Measurements from ENCODE around the gene LY6G6D. TPM values are rescaled to one million over a fixed set of nuclear protein-coding genes. Genes with fewer than 3 reads are reported as not detected.
A peak's percentile ranks its signal among the peaks of the same experiment; 100 is the strongest.

Gene LY6G6D
- total and polyA plus RNA-seq, 4 donors = not detected

DNA sequence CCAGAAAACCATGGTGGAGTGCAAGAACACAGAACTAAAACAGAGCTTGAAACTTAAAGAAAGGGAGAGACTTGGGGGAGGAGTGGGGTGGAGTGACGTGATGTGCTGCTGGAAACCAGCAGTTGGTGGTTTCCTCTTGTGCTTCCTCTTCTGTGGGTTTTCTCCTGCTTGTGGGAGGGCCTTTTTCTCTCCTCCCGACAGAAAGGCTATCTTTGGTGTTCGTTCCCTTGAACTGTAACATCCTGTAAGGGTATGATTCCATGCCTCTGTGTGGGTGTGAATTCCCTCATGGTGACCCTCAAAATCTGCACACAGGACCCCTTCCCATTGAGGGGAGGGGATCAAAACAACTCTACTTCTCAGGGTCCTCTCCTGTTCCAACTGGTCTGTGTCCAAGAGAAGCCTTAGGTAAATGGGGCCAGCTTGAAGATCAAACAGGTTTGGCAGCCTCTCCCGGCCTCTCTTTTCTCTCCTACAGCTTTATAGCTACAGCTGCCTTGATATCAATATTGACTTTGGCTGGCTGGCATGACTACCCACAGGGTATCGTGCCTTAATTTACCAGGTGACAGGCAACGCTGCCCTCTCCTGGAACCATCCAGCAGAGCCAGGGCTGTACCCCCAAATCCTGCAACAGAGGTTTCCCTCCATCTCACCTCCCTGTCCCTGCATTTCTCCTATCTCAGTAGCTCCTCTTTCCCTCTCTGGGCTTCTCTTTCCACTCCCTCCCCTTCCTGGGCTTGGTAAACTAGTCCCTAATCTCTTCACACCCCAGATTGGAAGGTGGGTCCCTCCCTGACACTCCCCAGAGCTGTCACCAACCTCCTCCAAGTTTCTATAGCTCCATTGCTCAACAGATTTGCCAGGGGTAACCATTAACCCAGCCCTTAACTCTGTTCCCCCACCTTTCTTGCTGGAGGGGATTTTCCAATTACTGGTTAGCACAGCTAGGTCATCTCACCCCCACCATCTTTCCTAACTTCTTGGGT, 23.1 kb downstream of the LY6G6D start:
- Histone ChIP-seq H3K36me3 (ENCODE audit: control insufficient read depth in 4 of 4, insufficient read depth in 3 of 4, low read depth in 1 of 4, low read length in 3 of 4) (peaks cover 2 to 8% (median 6%) of the 10 kb centered on the region in 4 donors), H3K4me1 (ENCODE audit: control insufficient read depth in 4 of 4, insufficient read depth in 4 of 4, low read length in 3 of 4) (peaks cover 22 to 60% (median 46%) of the 10 kb centered on the region in 4 donors), H3K9ac (ENCODE audit: low read depth in 1 of 2, low read length in 2 of 2) (peak overlapping the region; percentile 3 to 74), H3K9me3 (ENCODE audit: control insufficient read depth in 4 of 4, low read length in 3 of 4) (no peaks in the 10 kb centered on the region), H3K4me3 (ENCODE audit: low read depth in 1 of 3, low read length in 3 of 3) (no peak overlapping the region), H3K27me3 (ENCODE audit: control insufficient read depth in 4 of 4, insufficient read depth in 4 of 4, low read length in 3 of 4) (no peaks in the 10 kb centered on the region), H3K27ac (ENCODE audit: low read depth in 1 of 2, low read length in 2 of 2) (peak overlapping the region; percentile 85 to 90)
- TF ChIP-seq SP1 (IDR thresholded peaks at IDR 0.05) (peak; percentile 37), HNF4A (conservative IDR thresholded peaks at IDR 0.05) (peak; percentile 10 to 31), NR2F2 (IDR thresholded peaks at IDR 0.05) (peak; percentile 63), HNF4G (IDR thresholded peaks at IDR 0.05) (no peak), JUND (IDR thresholded peaks at IDR 0.05) (peak in 1 of 2 donors; percentile 5), FOXA1 (IDR thresholded peaks at IDR 0.05) (peak; percentile 67), FOXA2 (IDR thresholded peaks at IDR 0.05) (peak; percentile 83), EGR1 (IDR thresholded peaks at IDR 0.05; ENCODE audit: low read depth in 2 of 2) (peak in 1 of 2 donors; percentile 9), YY1 (IDR thresholded peaks at IDR 0.05) (no peak), RXRA (IDR thresholded peaks at IDR 0.05) (peak in 1 of 2 donors; percentile 3), RAD21 (IDR thresholded peaks at IDR 0.05) (peak; percentile 40 to 51), TAF1 (conservative IDR thresholded peaks at IDR 0.05) (no peak), GABPA (IDR thresholded peaks at IDR 0.05 in 1 of 2, conservative IDR thresholded peaks at IDR 0.05 in 1 of 2) (no peak)
- TF ChIP-seq, protein P1, sequence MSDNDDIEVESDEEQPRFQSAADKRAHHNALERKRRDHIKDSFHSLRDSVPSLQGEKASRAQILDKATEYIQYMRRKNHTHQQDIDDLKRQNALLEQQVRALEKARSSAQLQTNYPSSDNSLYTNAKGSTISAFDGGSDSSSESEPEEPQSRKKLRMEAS (IDR thresholded peaks at IDR 0.05) = no peak
- TF ChIP-seq, protein P2, sequence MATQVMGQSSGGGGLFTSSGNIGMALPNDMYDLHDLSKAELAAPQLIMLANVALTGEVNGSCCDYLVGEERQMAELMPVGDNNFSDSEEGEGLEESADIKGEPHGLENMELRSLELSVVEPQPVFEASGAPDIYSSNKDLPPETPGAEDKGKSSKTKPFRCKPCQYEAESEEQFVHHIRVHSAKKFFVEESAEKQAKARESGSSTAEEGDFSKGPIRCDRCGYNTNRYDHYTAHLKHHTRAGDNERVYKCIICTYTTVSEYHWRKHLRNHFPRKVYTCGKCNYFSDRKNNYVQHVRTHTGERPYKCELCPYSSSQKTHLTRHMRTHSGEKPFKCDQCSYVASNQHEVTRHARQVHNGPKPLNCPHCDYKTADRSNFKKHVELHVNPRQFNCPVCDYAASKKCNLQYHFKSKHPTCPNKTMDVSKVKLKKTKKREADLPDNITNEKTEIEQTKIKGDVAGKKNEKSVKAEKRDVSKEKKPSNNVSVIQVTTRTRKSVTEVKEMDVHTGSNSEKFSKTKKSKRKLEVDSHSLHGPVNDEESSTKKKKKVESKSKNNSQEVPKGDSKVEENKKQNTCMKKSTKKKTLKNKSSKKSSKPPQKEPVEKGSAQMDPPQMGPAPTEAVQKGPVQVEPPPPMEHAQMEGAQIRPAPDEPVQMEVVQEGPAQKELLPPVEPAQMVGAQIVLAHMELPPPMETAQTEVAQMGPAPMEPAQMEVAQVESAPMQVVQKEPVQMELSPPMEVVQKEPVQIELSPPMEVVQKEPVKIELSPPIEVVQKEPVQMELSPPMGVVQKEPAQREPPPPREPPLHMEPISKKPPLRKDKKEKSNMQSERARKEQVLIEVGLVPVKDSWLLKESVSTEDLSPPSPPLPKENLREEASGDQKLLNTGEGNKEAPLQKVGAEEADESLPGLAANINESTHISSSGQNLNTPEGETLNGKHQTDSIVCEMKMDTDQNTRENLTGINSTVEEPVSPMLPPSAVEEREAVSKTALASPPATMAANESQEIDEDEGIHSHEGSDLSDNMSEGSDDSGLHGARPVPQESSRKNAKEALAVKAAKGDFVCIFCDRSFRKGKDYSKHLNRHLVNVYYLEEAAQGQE (IDR thresholded peaks at IDR 0.05) = no peak
- TF ChIP-seq, protein P3, sequence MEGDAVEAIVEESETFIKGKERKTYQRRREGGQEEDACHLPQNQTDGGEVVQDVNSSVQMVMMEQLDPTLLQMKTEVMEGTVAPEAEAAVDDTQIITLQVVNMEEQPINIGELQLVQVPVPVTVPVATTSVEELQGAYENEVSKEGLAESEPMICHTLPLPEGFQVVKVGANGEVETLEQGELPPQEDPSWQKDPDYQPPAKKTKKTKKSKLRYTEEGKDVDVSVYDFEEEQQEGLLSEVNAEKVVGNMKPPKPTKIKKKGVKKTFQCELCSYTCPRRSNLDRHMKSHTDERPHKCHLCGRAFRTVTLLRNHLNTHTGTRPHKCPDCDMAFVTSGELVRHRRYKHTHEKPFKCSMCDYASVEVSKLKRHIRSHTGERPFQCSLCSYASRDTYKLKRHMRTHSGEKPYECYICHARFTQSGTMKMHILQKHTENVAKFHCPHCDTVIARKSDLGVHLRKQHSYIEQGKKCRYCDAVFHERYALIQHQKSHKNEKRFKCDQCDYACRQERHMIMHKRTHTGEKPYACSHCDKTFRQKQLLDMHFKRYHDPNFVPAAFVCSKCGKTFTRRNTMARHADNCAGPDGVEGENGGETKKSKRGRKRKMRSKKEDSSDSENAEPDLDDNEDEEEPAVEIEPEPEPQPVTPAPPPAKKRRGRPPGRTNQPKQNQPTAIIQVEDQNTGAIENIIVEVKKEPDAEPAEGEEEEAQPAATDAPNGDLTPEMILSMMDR (IDR thresholded peaks at IDR 0.05; ENCODE audit: low read depth, low read length, missing input control) = peak; percentile 23
- TF ChIP-seq, protein P4, sequence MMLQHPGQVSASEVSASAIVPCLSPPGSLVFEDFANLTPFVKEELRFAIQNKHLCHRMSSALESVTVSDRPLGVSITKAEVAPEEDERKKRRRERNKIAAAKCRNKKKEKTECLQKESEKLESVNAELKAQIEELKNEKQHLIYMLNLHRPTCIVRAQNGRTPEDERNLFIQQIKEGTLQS (IDR thresholded peaks at IDR 0.05) = no peak
- TF ChIP-seq, protein P5, sequence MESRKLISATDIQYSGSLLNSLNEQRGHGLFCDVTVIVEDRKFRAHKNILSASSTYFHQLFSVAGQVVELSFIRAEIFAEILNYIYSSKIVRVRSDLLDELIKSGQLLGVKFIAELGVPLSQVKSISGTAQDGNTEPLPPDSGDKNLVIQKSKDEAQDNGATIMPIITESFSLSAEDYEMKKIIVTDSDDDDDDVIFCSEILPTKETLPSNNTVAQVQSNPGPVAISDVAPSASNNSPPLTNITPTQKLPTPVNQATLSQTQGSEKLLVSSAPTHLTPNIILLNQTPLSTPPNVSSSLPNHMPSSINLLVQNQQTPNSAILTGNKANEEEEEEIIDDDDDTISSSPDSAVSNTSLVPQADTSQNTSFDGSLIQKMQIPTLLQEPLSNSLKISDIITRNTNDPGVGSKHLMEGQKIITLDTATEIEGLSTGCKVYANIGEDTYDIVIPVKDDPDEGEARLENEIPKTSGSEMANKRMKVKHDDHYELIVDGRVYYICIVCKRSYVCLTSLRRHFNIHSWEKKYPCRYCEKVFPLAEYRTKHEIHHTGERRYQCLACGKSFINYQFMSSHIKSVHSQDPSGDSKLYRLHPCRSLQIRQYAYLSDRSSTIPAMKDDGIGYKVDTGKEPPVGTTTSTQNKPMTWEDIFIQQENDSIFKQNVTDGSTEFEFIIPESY (IDR thresholded peaks at IDR 0.05) = peak; percentile 1
- peak; percentile 56 for DNase-seq (ENCODE audit: low spot score)
- 9% methylated on average over 6 of the region's 6 CpGs for WGBS
